OCI-LY1 (cell line): ENCODE data around the gene GPR142.

Experiments
- H2AFZ ChIP-seq: fragments of 200-600 bp; sonication (generic), shearing (Covaris generic); 2 replicates; pipeline ENCODE4 v1.6.0; 2014; ENCODE audit warnings: antibody characterized with exemption, mild to moderate bottlenecking, low read length
- H3F3A ChIP-seq: fragments of 200-600 bp; sonication (generic), shearing (Covaris generic); 2 replicates; pipeline ENCODE4 v1.6.0; 2014; ENCODE audit warnings: mild to moderate bottlenecking, antibody characterized with exemption, low read length, moderate library complexity; ENCODE audit not compliant: insufficient read depth
- H3K27ac ChIP-seq: fragments of 200-600 bp; sonication (generic); 2 replicates; pipeline ENCODE4 v1.5.1; 2014; ENCODE audit warnings: low read length, mixed run types, mild to moderate bottlenecking, low read depth; ENCODE audit not compliant: poor library complexity, severe bottlenecking
- H3K27me3 ChIP-seq: fragments of 200-600 bp; sonication (generic); 2 replicates; pipeline ENCODE4 v1.6.0; 2014; ENCODE audit warnings: antibody characterized with exemption, mild to moderate bottlenecking, low read length, moderate library complexity; ENCODE audit not compliant: insufficient read depth
- H3K36me3 ChIP-seq: fragments of 200-600 bp; sonication (generic); 2 replicates; pipeline ENCODE4 v1.6.1; 2014; ENCODE audit warnings: mild to moderate bottlenecking, antibody characterized with exemption, low read length, moderate library complexity, mixed read lengths; ENCODE audit not compliant: insufficient read depth
- H3K4me1 ChIP-seq: fragments of 200-600 bp; sonication (generic); 2 replicates; pipeline ENCODE4 v1.5.1; 2014; ENCODE audit warnings: mild to moderate bottlenecking, low read length, moderate library complexity; ENCODE audit not compliant: insufficient read depth, severe bottlenecking
- H3K4me2 ChIP-seq: fragments of 200-600 bp; sonication (generic), shearing (Covaris generic); 2 replicates; pipeline ENCODE4 v1.6.1; 2014; ENCODE audit warnings: low read length
- H3K4me3 ChIP-seq: fragments of 200-600 bp; sonication (generic); 2 replicates; pipeline ENCODE4 v1.5.1; 2014; ENCODE audit warnings: low read length, low read depth, mild to moderate bottlenecking, mixed read lengths; ENCODE audit not compliant: poor library complexity, severe bottlenecking
- H3K79me2 ChIP-seq: fragments of 200-600 bp; shearing (Covaris generic); 2 replicates; pipeline ENCODE4 v1.6.1; 2016; ENCODE audit warnings: mixed run types, low read length, mixed read lengths; ENCODE audit not compliant: insufficient read depth
- H3K9ac ChIP-seq: fragments of 200-600 bp; sonication (generic), shearing (Covaris generic); 2 replicates; pipeline ENCODE4 v1.6.1; 2014; ENCODE audit warnings: mild to moderate bottlenecking, low read length, mixed read lengths
- H3K9me2 ChIP-seq: fragments of 200-600 bp; sonication (generic), shearing (Covaris generic); 2 replicates; pipeline ENCODE4 v1.6.1; 2014; ENCODE audit warnings: low read depth, mild to moderate bottlenecking, low read length, mixed read lengths
- H3K9me3 ChIP-seq: fragments of 200-600 bp; shearing (Covaris generic); 2 replicates; pipeline ENCODE4 v1.6.1; 2014; ENCODE audit warnings: low read length, mixed read lengths
- H4K20me1 ChIP-seq: fragments of 200-600 bp; sonication (generic), shearing (Covaris generic); 2 replicates; pipeline ENCODE4 v1.6.0; 2016; ENCODE audit warnings: mild to moderate bottlenecking, low read length; ENCODE audit not compliant: insufficient read depth
- CTCF ChIP-seq: fragments of 200-600 bp; sonication (generic), shearing (Covaris generic); IDR thresholded peaks from 2 replicates; pipeline ENCODE4 v1.5.1; 2017; ENCODE audit warnings: mild to moderate bottlenecking, antibody characterized with exemption, low read length, moderate library complexity, mixed read lengths
- EZH2 ChIP-seq: fragments of 200-600 bp; sonication (generic), shearing (Covaris generic); IDR thresholded peaks from 2 replicates; pipeline ENCODE4 v1.8.0; 2017; ENCODE audit warnings: borderline replicate concordance, mixed run types, mild to moderate bottlenecking, antibody characterized with exemption, low read length, moderate library complexity, mixed read lengths

The GPR142 gene

GRCh38 chr17:74325376-74325742, 41.9 kb upstream of the GPR142 start:
- Histone ChIP-seq H3K9ac (no peak overlapping the region), H3K27me3 (peaks cover 4% of the 10 kb centered on the region; the same call in 1 of the 2 replicates), H2AFZ (no peak overlapping the region), H3F3A (no peaks in the 10 kb centered on the region), H3K79me2 (no peaks in the 10 kb centered on the region), H3K9me3 (no peaks in the 10 kb centered on the region), H3K36me3 (no peaks in the 10 kb centered on the region), H3K4me1 (no peaks in the 10 kb centered on the region), H3K9me2 (no peaks in the 10 kb centered on the region), H3K4me2 (no peak overlapping the region), H3K27ac (no peak overlapping the region), H3K4me3 (no peak overlapping the region), H4K20me1 (no peaks in the 10 kb centered on the region)
- TF ChIP-seq EZH2 (no peak), CTCF (no peak)

GRCh38 chr17:74325743-74326379, 41.4 kb upstream of the GPR142 start, which contains the start of gene KIF19:
TSS of gene KIF19 (plus strand) at chr17:74326226. CDS start at chr17:74326350, 124 bp downstream.
- Histone ChIP-seq H3K79me2 (no peaks in the 10 kb centered on the region), H2AFZ (no peak within 1 kb of the TSS), H3K9me2 (no peaks in the 10 kb centered on the region), H3K27ac (no peak within 1 kb of the TSS), H3K4me3 (no peak within 1 kb of the TSS), H3K9me3 (no peaks in the 10 kb centered on the region), H3K27me3 (peaks cover 4% of the 10 kb centered on the region; the same call in 1 of the 2 replicates), H3K4me1 (no peaks in the 10 kb centered on the region), H3K4me2 (no peak within 1 kb of the TSS), H3K9ac (no peak within 1 kb of the TSS), H4K20me1 (no peaks in the 10 kb centered on the region), H3F3A (no peaks in the 10 kb centered on the region), H3K36me3 (no peaks in the 10 kb centered on the region)
- TF ChIP-seq EZH2 (no peak), CTCF (no peak)

- Histone ChIP-seq H4K20me1 (no peaks in the 10 kb centered on the region), H3K4me2 (no peak overlapping the region), H3F3A (no peaks in the 10 kb centered on the region), H3K36me3 (no peaks in the 10 kb centered on the region), H3K9me3 (no peaks in the 10 kb centered on the region), H3K27ac (no peak overlapping the region), H3K9me2 (no peaks in the 10 kb centered on the region), H2AFZ (no peak overlapping the region), H3K4me3 (no peak overlapping the region), H3K4me1 (no peaks in the 10 kb centered on the region), H3K79me2 (no peaks in the 10 kb centered on the region), H3K27me3 (no peaks in the 10 kb centered on the region), H3K9ac (no peak overlapping the region)
- TF ChIP-seq CTCF (no peak), EZH2 (no peak)
These were observed 40.8 kb upstream of the GPR142 start for GRCh38 chr17:74326506-74326905.
